ENCODE data around the gene MED25.

DNA sequence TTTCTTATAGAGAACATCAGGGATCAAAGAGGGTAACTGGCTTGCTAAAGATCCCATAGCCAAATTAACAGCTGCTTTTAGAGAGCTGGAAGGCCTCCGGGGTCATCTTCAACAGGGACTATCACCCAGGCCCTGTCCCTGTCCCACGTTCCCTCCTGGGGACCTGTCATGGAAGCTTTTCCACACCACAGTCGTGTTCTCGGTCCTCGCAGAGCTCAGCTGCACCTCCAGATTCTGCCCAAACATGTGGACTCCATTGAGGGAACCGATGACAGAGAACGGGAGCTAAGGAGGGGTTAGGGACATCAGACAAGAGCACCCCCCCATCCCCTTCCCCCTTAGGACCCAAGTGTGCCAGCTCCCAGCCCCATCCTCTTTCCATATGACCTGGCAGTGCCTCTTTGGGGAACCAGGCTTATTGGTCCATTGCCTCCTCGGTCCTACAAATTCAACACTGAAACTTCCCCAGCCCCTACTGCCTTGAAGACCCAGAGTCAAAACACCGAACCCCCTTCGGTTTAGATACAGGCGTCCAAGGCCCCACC, 5.6 kb upstream of the MED25 start:
- TF ChIP-seq, protein P1, sequence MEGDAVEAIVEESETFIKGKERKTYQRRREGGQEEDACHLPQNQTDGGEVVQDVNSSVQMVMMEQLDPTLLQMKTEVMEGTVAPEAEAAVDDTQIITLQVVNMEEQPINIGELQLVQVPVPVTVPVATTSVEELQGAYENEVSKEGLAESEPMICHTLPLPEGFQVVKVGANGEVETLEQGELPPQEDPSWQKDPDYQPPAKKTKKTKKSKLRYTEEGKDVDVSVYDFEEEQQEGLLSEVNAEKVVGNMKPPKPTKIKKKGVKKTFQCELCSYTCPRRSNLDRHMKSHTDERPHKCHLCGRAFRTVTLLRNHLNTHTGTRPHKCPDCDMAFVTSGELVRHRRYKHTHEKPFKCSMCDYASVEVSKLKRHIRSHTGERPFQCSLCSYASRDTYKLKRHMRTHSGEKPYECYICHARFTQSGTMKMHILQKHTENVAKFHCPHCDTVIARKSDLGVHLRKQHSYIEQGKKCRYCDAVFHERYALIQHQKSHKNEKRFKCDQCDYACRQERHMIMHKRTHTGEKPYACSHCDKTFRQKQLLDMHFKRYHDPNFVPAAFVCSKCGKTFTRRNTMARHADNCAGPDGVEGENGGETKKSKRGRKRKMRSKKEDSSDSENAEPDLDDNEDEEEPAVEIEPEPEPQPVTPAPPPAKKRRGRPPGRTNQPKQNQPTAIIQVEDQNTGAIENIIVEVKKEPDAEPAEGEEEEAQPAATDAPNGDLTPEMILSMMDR (IDR thresholded peaks at IDR 0.05; ENCODE audit: poor library complexity, severe bottlenecking), result no peak
- TF ChIP-seq POLR2AphosphoS5 (IDR thresholded peaks at IDR 0.05), result no peak
- no peak for TF ChIP-seq EZH2 (IDR thresholded peaks at IDR 0.05; ENCODE audit: borderline replicate concordance, insufficient read depth, low read length, poor library complexity, severe bottlenecking)
- TF ChIP-seq EP300 (conservative IDR thresholded peaks at IDR 0.05; ENCODE audit: poor library complexity, severe bottlenecking), result no peak
- no peak for TF ChIP-seq TAF1 (IDR thresholded peaks at IDR 0.05; ENCODE audit: low read depth)
- TF ChIP-seq REST (IDR thresholded peaks at IDR 0.05; ENCODE audit: borderline replicate concordance), result no peak
- TF ChIP-seq SMC3 (conservative IDR thresholded peaks at IDR 0.05; ENCODE audit: poor library complexity), result no peak
